LNCaP clone FGC (cell line): ENCODE results near the gene GTSE1.

ENCODE experiments used
- DNase-seq: peaks from one replicate; pipeline ENCODE4 v3.0.0-alpha.2; 2011; ENCODE audit warnings: low read depth
- H3K4me3 ChIP-seq: 2 replicates; pipeline ENCODE4 v1.5.1; 2011; ENCODE audit warnings: mild to moderate bottlenecking, low read depth, low read length, control low read depth
- CTCF ChIP-seq: IDR thresholded peaks from 2 replicates; pipeline ENCODE4 v1.5.1; 2012; ENCODE audit warnings: mild to moderate bottlenecking; ENCODE audit not compliant: control insufficient read depth, insufficient read depth; ENCODE audit errors: extremely low read depth

GTSE1 gene

GRCh38 chr22:46349681-46350080, 53.0 kb downstream of the GTSE1 start:
- TF ChIP-seq CTCF = no peak
- no peak for DNase-seq
- H3K4me3 ChIP-seq = no peak overlapping the region

- TF ChIP-seq CTCF = no peak
Observed at GRCh38 chr22:46350121-46350520, 53.5 kb downstream of the GTSE1 start.

GRCh38 chr22:46350646-46351045, 54.0 kb downstream of the GTSE1 start:
- no peak for TF ChIP-seq CTCF
- H3K4me3 ChIP-seq = no peak overlapping the region

More at GRCh38 chr22:46350121-46350520, 53.5 kb downstream of the GTSE1 start:
- DNase-seq = no peak
- no peak overlapping the region for H3K4me3 ChIP-seq

GRCh38 chr22:46351131-46351735, 54.6 kb downstream of the GTSE1 start:
- no peak for TF ChIP-seq CTCF
- no peak for DNase-seq

More at GRCh38 chr22:46350646-46351045, 54.0 kb downstream of the GTSE1 start:
- DNase-seq = no peak

GRCh38 chr22:46351767-46352166, 55.1 kb downstream of the GTSE1 start:
- no peak overlapping the region for H3K4me3 ChIP-seq
- no peak for TF ChIP-seq CTCF
- no peak for DNase-seq

More at GRCh38 chr22:46351131-46351735, 54.6 kb downstream of the GTSE1 start:
- no peak overlapping the region for H3K4me3 ChIP-seq

- TF ChIP-seq CTCF = no peak
- DNase-seq = no peak
- no peak overlapping the region for H3K4me3 ChIP-seq
Observed at GRCh38 chr22:46352276-46352675, 55.6 kb downstream of the GTSE1 start.

- H3K4me3 ChIP-seq = no peak overlapping the region
- no peak for TF ChIP-seq CTCF
- no peak for DNase-seq
Observed at GRCh38 chr22:46352691-46353386, 56.2 kb downstream of the GTSE1 start.
